HG03521 (cell line): ENCODE results near the gene CD72.
A peak's percentile ranks its signal among the peaks of the same experiment; 100 is the strongest.

Source experiments
- ATAC-seq: cut with Tn5 transposase; IDR thresholded peaks from one replicate; pipeline ENCODE4 v1.9.1; 2021; ENCODE audit warnings: mild to moderate bottlenecking, moderate library complexity; ENCODE audit not compliant: unreplicated experiment

The CD72 gene

DNA sequence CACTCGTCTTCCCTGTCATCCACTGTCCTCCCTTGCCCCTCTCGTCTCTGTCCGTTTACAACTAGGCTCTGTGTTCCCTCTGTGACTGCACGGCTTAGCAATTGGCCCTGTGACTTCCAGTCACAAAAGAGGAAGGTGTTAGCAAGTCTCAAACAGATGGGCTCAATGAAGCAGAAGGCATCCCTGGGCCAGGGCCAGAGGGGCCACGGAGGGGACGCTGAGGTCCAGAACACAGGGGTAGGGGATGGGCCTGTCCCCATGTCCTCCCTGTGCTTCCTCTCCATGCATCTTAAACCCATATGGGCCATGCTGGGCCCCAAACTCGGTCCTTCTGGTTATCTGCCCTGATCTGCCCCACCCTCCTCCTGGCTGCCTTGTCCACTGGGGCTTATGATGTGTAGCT lies at the start of gene CD72:
CD72 (minus strand) TSS at position 89 of the 403 bp plus-strand sequence. CDS start 110 bp downstream, outside the sequence.
- ATAC-seq: no peak

DNA sequence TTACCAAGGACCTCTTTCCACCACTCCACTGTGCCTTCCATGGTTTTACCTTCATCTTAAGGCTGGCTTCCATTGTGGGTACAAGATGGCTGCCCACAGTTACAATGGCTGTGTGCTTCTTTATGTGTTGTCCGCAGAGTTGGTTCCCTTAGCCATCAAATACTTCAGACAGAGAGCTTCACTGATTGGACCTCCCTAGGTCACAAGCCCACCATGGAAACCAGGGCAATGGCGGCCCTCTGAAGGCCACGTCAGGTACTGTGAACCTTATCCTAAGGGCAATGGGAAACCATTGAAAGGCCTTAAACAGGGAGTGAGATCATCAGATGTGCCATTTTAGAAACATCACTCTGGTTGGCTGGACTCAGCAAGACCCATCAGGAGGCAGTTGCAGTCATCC lies 49.7 kb upstream of the CD72 start:
- ATAC-seq: no peak

DNA sequence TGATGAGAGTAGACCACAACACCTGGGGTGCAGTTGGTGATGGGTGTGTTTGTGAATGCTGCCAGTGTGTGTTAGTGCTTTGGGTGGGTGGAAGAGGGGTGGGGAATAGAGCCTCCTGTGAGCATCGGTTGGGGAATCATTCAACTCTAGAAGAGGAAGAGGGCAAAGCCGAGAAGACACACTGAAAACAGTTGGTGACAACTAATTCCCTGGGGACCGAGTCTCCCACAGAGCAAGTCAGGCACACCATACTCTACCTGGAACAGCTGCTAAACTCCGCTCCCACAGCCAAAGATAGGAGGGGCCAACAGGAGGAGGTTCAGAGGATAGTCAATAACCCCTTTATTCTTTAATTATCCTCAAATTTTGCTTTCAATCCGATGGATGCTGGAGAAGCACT lies 48.3 kb upstream of the CD72 start:
- no peak for ATAC-seq

DNA sequence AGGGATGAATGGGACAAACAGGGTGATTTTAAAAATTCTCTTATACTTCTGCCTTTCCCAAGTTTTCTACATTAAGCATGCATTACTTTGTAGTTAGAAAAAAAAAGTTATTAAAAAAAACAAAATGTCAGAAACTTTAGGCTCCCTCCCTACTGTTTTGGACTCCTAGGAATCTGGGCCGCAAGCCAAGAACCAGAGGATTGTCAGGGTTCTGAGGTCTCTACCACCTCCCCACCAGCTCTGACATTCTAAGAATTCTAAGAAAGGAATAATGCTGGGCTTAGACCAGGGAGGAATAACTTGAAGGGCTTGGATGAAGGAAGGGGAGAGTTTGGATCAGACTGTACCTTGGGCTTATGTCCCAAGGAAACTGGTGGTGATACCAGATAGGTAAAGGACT lies 47.8 kb upstream of the CD72 start:
- ATAC-seq: no peak

DNA sequence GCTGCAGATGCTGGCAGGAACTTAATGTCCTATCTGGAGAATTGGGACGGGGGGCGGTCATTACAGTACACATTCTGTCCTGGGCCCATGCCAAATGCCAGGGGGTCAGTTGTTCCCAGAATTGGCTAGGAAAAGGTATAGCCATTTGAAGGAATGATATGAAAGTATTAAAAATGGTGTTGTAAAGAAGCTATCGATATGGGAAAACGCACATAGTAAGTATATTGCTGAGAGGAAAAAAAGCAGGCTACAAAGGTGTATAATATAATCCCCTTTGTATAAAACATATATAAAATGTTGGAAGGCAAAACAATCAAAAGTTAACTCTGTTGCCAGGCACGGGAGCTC lies 47.2 kb upstream of the CD72 start:
- no peak for ATAC-seq

DNA sequence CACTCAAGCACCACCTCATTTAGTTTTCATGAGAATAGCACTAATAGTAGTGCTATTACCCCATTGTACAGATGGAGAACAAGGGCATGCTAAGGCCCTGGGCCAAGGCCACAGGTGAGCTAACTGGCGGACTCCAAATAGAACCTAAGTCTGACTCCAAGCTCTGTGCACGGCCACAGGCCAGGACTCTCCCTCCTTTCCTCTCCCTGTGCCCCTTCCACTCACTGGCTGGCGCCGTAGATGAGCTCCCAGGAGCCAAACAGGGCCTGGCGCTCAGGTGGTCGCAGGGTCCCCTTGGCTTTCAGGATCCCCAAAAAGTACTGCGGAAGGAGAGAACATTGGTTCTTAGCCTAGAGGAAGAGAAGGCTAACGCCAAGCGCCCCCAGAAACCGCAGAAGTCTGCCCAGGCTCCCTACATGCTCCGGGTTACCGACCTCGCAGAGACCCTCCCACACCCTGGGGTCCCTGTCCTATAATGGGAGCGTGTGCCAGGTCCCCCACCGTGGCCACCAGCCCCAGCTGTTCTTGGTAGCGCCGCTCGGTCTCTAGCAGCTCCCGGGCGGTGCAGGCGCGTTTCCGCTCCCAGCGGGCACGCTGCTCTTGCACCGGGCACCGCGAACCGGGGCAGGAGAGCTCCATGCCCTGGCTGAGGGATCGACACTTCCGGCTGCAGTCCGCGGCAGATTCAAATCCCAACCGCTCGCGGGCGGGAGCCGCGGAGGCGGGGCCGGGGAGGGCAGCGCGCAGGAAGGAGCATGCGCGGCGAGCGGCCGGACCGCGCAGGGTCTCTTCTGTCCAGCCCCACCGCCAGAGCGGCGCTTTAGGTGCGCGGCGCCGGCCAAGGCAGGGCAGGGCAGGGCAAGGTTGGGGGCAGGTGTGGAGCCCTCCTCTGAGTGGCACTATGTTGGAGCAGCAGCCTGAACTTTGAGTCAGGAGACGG lies 46.6 kb upstream of the CD72 start, which contains the start of gene ARHGEF39:
ARHGEF39 (minus strand) TSS at position 665 of the 940 bp plus-strand sequence; CDS start at position 639, 26 bp downstream.
- peak; percentile 60 for ATAC-seq

DNA sequence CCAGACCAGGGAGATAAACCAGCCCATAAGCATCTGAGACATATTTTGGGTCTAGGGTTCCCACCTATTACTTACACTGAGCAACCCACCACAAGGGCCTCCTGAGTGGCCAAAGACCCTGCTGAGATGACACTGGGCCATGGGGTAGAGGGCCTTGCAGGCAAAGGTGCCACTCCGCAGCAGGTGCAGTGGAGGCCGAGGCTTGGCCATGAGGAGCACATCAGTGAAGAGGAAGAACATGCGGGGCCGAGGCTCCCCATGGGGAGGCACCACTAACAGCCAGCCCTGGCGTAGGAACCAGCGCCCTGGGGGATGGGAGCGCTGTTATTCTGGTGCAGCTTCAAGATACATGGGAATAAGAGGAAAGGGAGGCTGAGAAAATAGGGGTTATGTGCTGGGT lies 44.2 kb upstream of the CD72 start:
- ATAC-seq: no peak

GRCh38 chr9:35661756-35662350 lies 43.6 kb upstream of the CD72 start:
- ATAC-seq: no peak

GRCh38 chr9:35660966-35661415 lies 42.8 kb upstream of the CD72 start:
- ATAC-seq: no peak

DNA sequence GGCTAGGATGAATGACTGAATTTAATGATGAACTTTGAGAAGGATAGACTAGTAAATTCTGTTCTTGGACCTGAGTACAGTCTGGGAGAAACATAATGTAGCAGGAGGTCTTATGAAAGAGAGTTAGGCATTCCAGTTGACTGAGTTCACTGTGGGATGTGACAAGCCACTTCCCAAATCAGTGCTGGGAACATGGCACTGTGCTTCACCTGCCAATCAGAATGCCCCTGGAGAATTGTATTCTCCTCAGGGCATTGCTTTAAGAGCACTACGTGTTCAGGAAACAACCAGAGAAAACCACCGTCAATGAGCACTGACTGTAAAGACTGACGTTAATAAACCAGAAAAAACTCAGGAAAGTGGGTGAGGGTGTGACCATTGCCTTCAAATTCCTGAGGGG lies 41.1 kb upstream of the CD72 start:
- no peak for ATAC-seq

- no peak for ATAC-seq
Observed at GRCh38 chr9:35658968-35659220, 40.7 kb upstream of the CD72 start.

GRCh38 chr9:35658137-35658967 lies 40.1 kb upstream of the CD72 start, which contains the start of gene CCDC107:
Gene CCDC107, plus strand, starts transcription at chr9:35658292. Its CDS starts 88 bp downstream, at chr9:35658380.
- peak; percentile 71 for ATAC-seq

DNA sequence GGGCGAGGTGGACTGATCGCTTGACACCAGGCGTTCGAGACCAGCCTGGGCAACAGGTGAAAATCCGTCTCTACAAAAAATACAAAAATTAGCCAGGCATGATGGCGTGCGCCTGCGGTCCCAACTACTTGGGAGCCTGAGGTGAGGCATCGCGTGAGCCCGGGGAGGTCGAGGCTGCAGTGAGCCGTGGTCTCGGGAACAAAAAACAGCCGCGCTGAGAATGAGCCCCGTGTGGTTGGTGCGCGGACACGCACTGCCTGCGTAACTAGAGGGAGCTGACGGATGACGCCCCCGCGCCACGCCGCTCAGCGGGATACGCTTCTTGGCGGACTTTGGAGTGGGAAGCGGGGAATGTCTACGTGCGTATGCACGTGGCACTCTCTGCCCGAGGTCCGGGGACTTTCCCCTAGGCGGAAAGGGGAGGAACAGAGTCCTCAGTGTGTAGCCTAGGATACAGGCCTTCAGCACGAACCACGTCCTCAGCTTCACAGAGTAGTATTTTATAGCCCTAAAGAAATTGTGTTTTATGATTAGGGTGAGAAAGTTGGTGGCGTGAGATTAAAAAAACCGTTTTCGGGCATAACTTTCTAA lies 39.4 kb upstream of the CD72 start, which contains the start of gene RMRP:
RMRP (minus strand) TSS at position 474 of the 591 bp plus-strand sequence.
- ATAC-seq: peak; percentile 76

DNA sequence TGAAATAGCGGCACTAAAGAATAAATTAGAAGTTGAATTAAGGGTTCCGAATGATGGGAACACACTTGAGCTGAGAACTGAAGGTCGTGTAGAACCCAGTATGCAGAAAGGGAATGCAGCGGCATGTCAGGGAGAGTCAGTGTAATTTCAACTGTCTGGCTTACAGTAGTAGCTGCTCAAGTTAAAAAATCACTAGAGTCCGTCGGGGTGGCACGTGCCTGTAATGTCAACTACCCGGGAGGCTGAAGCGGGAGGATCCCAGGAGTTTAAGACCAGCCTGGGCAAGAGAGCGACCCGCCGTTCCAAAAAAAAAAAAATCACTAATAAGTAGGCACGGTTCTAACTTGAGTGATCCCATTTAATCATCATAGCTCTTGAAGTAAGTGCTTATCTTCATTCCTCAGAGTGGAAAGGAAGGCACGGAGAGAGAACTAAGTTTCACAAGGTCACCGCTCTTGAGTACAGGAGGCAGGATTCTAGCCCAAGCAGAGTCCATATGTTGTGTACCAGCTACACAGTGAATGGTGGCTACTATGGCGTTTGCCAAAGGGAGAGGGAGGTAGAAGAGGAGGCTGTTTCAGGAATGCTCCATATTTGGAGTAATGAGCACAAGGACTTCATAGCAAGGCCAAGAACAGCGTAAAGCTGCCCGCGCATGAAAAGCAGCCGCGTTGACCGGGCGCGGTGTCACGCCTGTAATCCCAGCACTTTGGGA lies 38.8 kb upstream of the CD72 start:
- no peak for ATAC-seq

DNA sequence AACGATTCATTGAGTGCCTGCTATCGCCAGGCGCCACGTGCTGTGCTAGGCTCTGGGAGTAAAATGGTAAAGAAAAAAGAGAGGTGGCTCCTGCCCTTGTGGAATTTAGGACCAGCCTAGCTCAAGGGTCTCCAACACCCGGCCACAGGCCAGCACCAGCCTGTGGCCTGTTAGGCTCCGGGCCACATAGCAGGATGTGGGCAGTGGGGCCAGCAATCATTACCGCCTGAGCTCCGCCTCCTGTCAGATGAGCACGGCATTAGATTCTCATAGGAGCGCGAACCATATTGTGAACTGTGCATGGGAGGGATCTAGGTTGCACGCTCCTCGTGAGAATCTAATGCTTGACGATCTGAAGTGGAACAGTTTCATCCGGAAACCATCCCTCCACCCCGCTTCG lies 38.1 kb upstream of the CD72 start:
- no peak for ATAC-seq

GRCh38 chr9:35653611-35654010 lies 35.4 kb upstream of the CD72 start:
- ATAC-seq: no peak

GRCh38 chr9:35652829-35653209 lies 34.6 kb upstream of the CD72 start:
- ATAC-seq: no peak

GRCh38 chr9:35651956-35652828 lies 34.0 kb upstream of the CD72 start:
- ATAC-seq: no peak
